ENCODE measurements around the gene DAND5. TPM values are rescaled to one million over a fixed set of nuclear protein-coding genes. Genes with fewer than 3 reads are reported as not detected.

Gene DAND5
- total RNA-seq, 1 experiment from 2014 or later, result 0.21 TPM

DNA sequence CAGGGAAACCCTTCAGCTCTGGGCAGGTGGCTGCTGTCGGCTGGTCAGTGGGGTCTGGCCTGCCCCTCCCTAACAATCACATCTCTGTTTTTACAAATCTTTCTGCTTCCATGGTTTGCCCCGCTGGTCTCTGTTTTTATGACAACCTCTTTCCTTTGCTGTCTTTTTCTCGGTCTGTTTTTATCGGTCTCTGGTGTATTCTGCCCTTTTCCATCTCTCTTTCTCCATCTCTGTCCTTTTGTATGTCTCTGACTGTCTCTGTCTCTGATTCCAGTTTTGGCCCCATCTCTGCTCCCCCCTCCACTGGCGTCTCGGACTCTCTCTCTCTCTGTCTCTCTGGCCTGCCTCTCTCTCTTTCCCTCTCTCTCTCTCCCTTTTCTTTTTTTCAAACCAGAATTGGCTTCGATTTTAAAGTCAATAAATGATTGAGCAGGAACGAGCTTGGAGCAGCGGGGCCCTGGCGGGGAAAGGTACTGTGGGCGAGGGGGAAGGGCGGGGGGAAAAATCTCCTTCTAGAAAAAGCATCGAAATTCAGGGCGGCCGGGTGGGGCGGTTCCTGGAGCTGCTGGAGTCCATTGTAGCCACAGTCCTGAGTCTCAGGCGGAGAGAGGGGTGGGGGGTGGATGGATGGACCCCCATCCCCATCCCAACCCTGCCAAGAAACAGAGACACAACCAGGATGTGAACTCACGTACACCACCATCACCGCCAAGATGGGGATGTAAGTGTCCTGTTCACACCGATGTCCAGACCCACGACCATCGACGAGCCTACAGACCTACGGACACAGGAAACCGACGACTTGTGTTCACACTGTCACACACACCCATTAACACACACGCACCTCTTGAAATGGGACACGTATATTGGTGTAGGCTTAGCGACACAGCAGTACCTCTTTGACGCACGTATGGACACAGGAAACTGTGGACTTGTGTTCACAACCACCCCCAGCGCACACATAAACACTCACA is 28.9 kb downstream of the DAND5 start:
- Mint-ChIP-seq H3K27ac (ENCODE audit: unreplicated experiment) (no peak overlapping the region), H3K9me3 (ENCODE audit: low read depth, unreplicated experiment) (no peaks in the 10 kb centered on the region), H3K4me3 (ENCODE audit: low read depth, unreplicated experiment) (no peak overlapping the region), H3K4me1 (ENCODE audit: low read depth, unreplicated experiment) (peaks cover 8% of the 10 kb centered on the region), H3K27me3 (ENCODE audit: unreplicated experiment) (peaks cover 14% of the 10 kb centered on the region), H3K36me3 (ENCODE audit: insufficient read depth, unreplicated experiment) (peaks cover 15% of the 10 kb centered on the region)
- TSS peak; percentile 66 for BruUV-seq (replicated peaks)
- CTCF ChIA-PET, result no interaction called here
- no peak for DNase-seq
- TF ChIP-seq, protein P1, sequence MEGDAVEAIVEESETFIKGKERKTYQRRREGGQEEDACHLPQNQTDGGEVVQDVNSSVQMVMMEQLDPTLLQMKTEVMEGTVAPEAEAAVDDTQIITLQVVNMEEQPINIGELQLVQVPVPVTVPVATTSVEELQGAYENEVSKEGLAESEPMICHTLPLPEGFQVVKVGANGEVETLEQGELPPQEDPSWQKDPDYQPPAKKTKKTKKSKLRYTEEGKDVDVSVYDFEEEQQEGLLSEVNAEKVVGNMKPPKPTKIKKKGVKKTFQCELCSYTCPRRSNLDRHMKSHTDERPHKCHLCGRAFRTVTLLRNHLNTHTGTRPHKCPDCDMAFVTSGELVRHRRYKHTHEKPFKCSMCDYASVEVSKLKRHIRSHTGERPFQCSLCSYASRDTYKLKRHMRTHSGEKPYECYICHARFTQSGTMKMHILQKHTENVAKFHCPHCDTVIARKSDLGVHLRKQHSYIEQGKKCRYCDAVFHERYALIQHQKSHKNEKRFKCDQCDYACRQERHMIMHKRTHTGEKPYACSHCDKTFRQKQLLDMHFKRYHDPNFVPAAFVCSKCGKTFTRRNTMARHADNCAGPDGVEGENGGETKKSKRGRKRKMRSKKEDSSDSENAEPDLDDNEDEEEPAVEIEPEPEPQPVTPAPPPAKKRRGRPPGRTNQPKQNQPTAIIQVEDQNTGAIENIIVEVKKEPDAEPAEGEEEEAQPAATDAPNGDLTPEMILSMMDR (IDR thresholded peaks at IDR 0.05; ENCODE audit: unreplicated experiment), result no peak
- intact Hi-C loops (cut with micrococcal nuclease; ENCODE audit: unreplicated experiment), result no loop called here

DNA sequence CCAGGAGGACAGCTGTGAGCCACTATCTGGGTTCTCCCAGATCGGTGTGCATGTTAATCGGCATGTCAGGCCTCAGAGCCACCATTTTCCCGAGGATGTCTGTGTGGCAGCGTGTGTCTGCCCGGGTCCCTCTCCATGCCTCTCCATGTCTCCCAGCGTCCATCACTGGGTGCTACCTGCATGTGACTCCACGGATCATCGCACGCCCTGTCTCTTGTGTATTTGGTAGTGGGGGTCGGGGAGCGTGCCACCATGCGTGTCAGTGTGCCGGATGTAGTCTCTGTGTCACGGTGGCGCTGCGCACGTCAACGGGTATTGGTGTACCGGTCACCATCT is 31.8 kb downstream of the DAND5 start:
- intact Hi-C loops (cut with micrococcal nuclease; ENCODE audit: unreplicated experiment), result no loop called here
- Mint-ChIP-seq H3K4me3 (ENCODE audit: low read depth, unreplicated experiment) (no peak overlapping the region), H3K4me1 (ENCODE audit: low read depth, unreplicated experiment) (no peaks in the 10 kb centered on the region), H3K27me3 (ENCODE audit: unreplicated experiment) (no peaks in the 10 kb centered on the region), H3K27ac (ENCODE audit: unreplicated experiment) (no peak overlapping the region), H3K36me3 (ENCODE audit: insufficient read depth, unreplicated experiment) (peaks cover 1% of the 10 kb centered on the region), H3K9me3 (ENCODE audit: low read depth, unreplicated experiment) (no peaks in the 10 kb centered on the region)
- TF ChIP-seq, protein P1 (IDR thresholded peaks at IDR 0.05; ENCODE audit: unreplicated experiment), result no peak
- no TSS peak for BruUV-seq (replicated peaks)
- CTCF ChIA-PET, result no interaction called here
- no peak for DNase-seq

DNA sequence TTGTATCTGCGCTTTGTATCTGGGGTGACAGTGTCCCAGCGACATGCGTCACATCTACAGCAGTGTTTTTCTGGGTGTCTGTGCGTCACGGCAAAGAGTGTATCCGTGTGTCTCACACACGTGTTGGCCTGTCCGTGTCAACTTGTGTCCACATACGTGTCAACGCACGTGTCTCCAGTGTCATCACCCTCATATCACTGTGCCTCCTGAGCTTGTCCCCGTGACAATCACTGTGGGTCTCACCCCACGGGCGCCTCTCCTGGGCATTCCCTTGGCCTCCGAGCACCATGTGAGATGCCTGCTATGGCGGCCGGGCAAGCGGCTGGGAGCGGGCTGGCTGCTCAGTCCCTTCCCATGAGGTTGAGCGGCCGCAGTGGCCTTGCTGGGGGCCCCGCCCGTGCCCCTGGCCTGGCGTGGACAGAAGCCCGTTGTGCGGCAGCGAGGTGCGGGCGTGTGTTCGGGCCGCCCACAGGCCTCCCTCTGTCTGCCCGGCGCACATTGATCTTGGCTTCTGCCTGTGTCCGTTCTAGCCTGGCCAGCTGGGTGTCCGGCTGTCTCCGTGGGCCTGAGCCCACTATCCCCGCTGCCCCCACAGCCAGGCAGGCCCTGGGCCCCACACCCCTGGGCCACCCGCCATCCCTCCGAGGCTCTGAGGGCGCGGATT is 32.3 kb downstream of the DAND5 start:
- H3K27ac Mint-ChIP-seq (ENCODE audit: unreplicated experiment), result no peak overlapping the region
- no peaks in the 10 kb centered on the region for H3K27me3 Mint-ChIP-seq (ENCODE audit: unreplicated experiment)
- no peaks in the 10 kb centered on the region for H3K36me3 Mint-ChIP-seq (ENCODE audit: insufficient read depth, unreplicated experiment)
- intact Hi-C loops (cut with micrococcal nuclease; ENCODE audit: unreplicated experiment), result no loop called here
- H3K4me3 Mint-ChIP-seq (ENCODE audit: low read depth, unreplicated experiment), result no peak overlapping the region
- TF ChIP-seq, protein P1 (IDR thresholded peaks at IDR 0.05; ENCODE audit: unreplicated experiment), result no peak
- H3K4me1 Mint-ChIP-seq (ENCODE audit: low read depth, unreplicated experiment), result no peaks in the 10 kb centered on the region
- CTCF ChIA-PET, result interaction anchor here (0.7 kb wide), 1 partner anchor 1456 kb away, joined by 3 read pairs; no protein-coding TSS in a partner anchor
- H3K9me3 Mint-ChIP-seq (ENCODE audit: low read depth, unreplicated experiment), result no peaks in the 10 kb centered on the region
- BruUV-seq (replicated peaks), result no TSS peak
- no peak for DNase-seq

DNA sequence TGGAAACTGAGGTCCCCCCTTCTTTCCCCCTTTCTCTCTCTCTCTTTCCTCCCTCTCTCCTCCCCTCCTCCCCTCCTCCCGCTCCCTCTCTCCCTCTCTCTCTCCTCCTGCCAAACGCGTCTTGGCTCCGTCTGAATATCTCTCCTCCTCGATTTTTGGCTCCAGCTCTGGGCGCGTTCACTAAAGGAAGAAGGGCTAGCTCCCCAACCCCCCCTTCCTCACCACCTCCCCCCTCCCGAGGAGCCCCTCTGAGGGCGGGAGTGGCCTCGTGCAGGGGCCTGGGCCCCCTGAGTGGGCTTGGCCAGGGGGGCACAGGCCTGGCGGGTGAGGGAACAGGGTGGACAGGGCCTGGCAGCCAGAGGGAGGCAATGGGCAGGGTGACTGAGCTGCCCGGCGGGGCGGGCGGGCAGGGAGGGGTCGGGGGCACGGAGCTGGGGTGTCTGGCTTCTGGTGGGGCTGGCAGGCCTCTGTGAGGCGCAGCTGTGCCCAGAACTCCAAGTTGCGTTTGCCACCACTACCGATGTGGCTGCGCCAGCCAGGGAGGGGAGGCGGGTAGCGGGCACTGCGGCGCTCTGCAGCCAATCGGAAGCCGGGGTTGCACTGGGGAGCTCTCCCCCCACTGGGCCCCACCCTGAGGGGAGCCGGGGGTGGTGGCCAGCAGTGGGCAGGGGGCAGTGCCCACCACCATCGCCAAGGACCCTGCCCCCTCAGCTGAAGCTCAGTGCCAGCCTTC is 33.0 kb downstream of the DAND5 start:
- intact Hi-C loops (cut with micrococcal nuclease; ENCODE audit: unreplicated experiment), result no loop called here
- TF ChIP-seq, protein P1 (IDR thresholded peaks at IDR 0.05; ENCODE audit: unreplicated experiment), result no peak
- Mint-ChIP-seq H3K9me3 (ENCODE audit: low read depth, unreplicated experiment) (no peaks in the 10 kb centered on the region), H3K4me3 (ENCODE audit: low read depth, unreplicated experiment) (no peak overlapping the region), H3K27me3 (ENCODE audit: unreplicated experiment) (no peaks in the 10 kb centered on the region), H3K27ac (ENCODE audit: unreplicated experiment) (no peak overlapping the region), H3K4me1 (ENCODE audit: low read depth, unreplicated experiment) (no peaks in the 10 kb centered on the region), H3K36me3 (ENCODE audit: insufficient read depth, unreplicated experiment) (no peaks in the 10 kb centered on the region)
- no peak for DNase-seq
- CTCF ChIA-PET, result interaction anchor here (0.6 to 0.7 kb wide), 2 partner anchors 29 to 1457 kb away, joined by 3 to 9 read pairs; no protein-coding TSS in a partner anchor
- no TSS peak for BruUV-seq (replicated peaks)

All from Calu3 (cell line).